ENCODE data around the gene CAMK2G.

The CAMK2G gene

GRCh38 chr10:73878365-73878764, 4.0 kb upstream of the CAMK2G start:
- no peak for DNase-seq

GRCh38 chr10:73877533-73878160, 3.3 kb upstream of the CAMK2G start:
- no peak for DNase-seq

- no peak for DNase-seq
Measured at GRCh38 chr10:73876971-73877370, 2.6 kb upstream of the CAMK2G start.

GRCh38 chr10:73876566-73876965, 2.2 kb upstream of the CAMK2G start:
- no peak for DNase-seq

- DNase-seq: no peak
Measured at GRCh38 chr10:73876157-73876556, 1.8 kb upstream of the CAMK2G start.

GRCh38 chr10:73875139-73875475, 752 bp upstream of the CAMK2G start:
- no peak for DNase-seq

- no peak for DNase-seq
Measured at GRCh38 chr10:73873838-73874215, 528 bp downstream of the CAMK2G start.

- no peak for DNase-seq
Measured at GRCh38 chr10:73873142-73873837, 1.1 kb downstream of the CAMK2G start.

- DNase-seq: no peak
Measured at GRCh38 chr10:73872190-73872710, 2.1 kb downstream of the CAMK2G start.

- DNase-seq: no peak
Measured at GRCh38 chr10:73871295-73872189, 2.8 kb downstream of the CAMK2G start.

GRCh38 chr10:73868655-73869195, 5.6 kb downstream of the CAMK2G start:
- DNase-seq: no peak

- DNase-seq: no peak
Measured at GRCh38 chr10:73867871-73868631, 6.3 kb downstream of the CAMK2G start.

GRCh38 chr10:73867126-73867807, 7.1 kb downstream of the CAMK2G start:
- no peak for DNase-seq

GRCh38 chr10:73866621-73867020, 7.7 kb downstream of the CAMK2G start:
- no peak for DNase-seq

- peak; percentile 60 to 65 for DNase-seq
Measured at GRCh38 chr10:73865459-73866442, 8.6 kb downstream of the CAMK2G start.

GRCh38 chr10:73865107-73865458, 9.3 kb downstream of the CAMK2G start:
- DNase-seq: no peak

- no peak for DNase-seq
Measured at GRCh38 chr10:73864229-73864628, 10.1 kb downstream of the CAMK2G start.

- DNase-seq: no peak
Measured at GRCh38 chr10:73863039-73863817, 11.1 kb downstream of the CAMK2G start.

GRCh38 chr10:73862011-73862410, 12.3 kb downstream of the CAMK2G start:
- no peak for DNase-seq

Measured in activated T-cell treated with anti-CD3 and anti-CD28 coated beads, Interleukin-2, amount 50 U/mL, for 48 hours (primary cell).